GM19468 (cell line): ENCODE data around the gene EZH2.
A peak's percentile ranks its signal among the peaks of the same experiment; 100 is the strongest.

Experiments
- ATAC-seq: cut with Tn5 transposase; IDR thresholded peaks from one replicate; pipeline ENCODE4 v1.9.1; 2021; ENCODE audit warnings: mild to moderate bottlenecking, moderate library complexity, moderate number of reproducible peaks; ENCODE audit not compliant: unreplicated experiment; ENCODE audit errors: extremely low read depth

Gene EZH2

GRCh38 chr7:148903504-148903903 lies 19.4 kb upstream of the EZH2 start:
- no peak for ATAC-seq

GRCh38 chr7:148901178-148901577 lies 17.1 kb upstream of the EZH2 start:
- ATAC-seq, result no peak

GRCh38 chr7:148898845-148899484 lies 14.9 kb upstream of the EZH2 start:
- ATAC-seq, result no peak

GRCh38 chr7:148894591-148894990 lies 10.5 kb upstream of the EZH2 start:
- no peak for ATAC-seq

GRCh38 chr7:148893071-148893470 lies 9.0 kb upstream of the EZH2 start:
- ATAC-seq, result no peak

- no peak for ATAC-seq
These were observed 4.2 kb upstream of the EZH2 start for GRCh38 chr7:148888300-148888699.

GRCh38 chr7:148886844-148887243 lies 2.8 kb upstream of the EZH2 start:
- ATAC-seq, result no peak

GRCh38 chr7:148884299-148885022 lies 370 bp upstream of the EZH2 start:
- peak; percentile 79 for ATAC-seq

GRCh38 chr7:148883266-148884048 lies 634 bp downstream of the EZH2 start:
- no peak for ATAC-seq

GRCh38 chr7:148882841-148883265 lies 1.2 kb downstream of the EZH2 start:
- ATAC-seq, result no peak

- no peak for ATAC-seq
These were observed 1.9 kb downstream of the EZH2 start for GRCh38 chr7:148882192-148882591.

- ATAC-seq, result no peak
These were observed 5.8 kb downstream of the EZH2 start for GRCh38 chr7:148878317-148878716.

- no peak for ATAC-seq
These were observed 6.6 kb downstream of the EZH2 start for GRCh38 chr7:148877517-148877916.

- no peak for ATAC-seq
These were observed 11.9 kb downstream of the EZH2 start for GRCh38 chr7:148872188-148872587.

GRCh38 chr7:148871551-148871950 lies 12.5 kb downstream of the EZH2 start:
- ATAC-seq, result no peak

GRCh38 chr7:148871030-148871429 lies 13.1 kb downstream of the EZH2 start:
- no peak for ATAC-seq

- no peak for ATAC-seq
These were observed 15.8 kb downstream of the EZH2 start for GRCh38 chr7:148868378-148868674.

GRCh38 chr7:148867596-148868377 lies 16.3 kb downstream of the EZH2 start:
- ATAC-seq, result no peak

- no peak for ATAC-seq
These were observed 17.7 kb downstream of the EZH2 start for GRCh38 chr7:148866362-148866761.

- no peak for ATAC-seq
These were observed 18.8 kb downstream of the EZH2 start for GRCh38 chr7:148865283-148865682.

- ATAC-seq, result no peak
These were observed 20.8 kb downstream of the EZH2 start for GRCh38 chr7:148863324-148863723.
